SK-N-SH treated with all-trans-retinoic acid at 6 μM for 48 hours (cell line): ENCODE measurements around the gene RPUSD3.

Experiments
- ATAC-seq: fragments of 200-7000 bp; cut with Tn5 transposase; 3 replicates; pipeline ENCODE4 v1.9.1; 2020; ENCODE audit warnings: mild to moderate bottlenecking, moderate library complexity
- ARNTL ChIP-seq: fragments of 450-650 bp; formaldehyde crosslinking; IDR thresholded peaks from 2 replicates; pipeline ENCODE4 v1.5.0; 2020; ENCODE audit warnings: low read depth, mild to moderate bottlenecking, moderate library complexity, borderline replicate concordance
- CREB5 ChIP-seq: fragments of 250-450 bp; sonication (Bioruptor Pico); IDR thresholded peaks from 2 replicates; pipeline ENCODE4 v1.5.1; 2020; ENCODE audit warnings: low read depth, mild to moderate bottlenecking, moderate library complexity
- CSDC2 ChIP-seq: fragments of 250-450 bp; sonication (Bioruptor Pico); IDR thresholded peaks from 2 replicates; pipeline ENCODE4 v1.5.0; 2020; ENCODE audit warnings: mild to moderate bottlenecking, moderate library complexity
- CSRNP3 ChIP-seq: fragments of 250-450 bp; sonication (Bioruptor Pico); IDR thresholded peaks from 2 replicates; pipeline ENCODE4 v1.5.1; 2021; ENCODE audit warnings: mild to moderate bottlenecking, moderate library complexity
- ESRRG ChIP-seq: fragments of 250-450 bp; sonication (Bioruptor Pico); IDR thresholded peaks from 2 replicates; pipeline ENCODE4 v1.6.1; 2021; ENCODE audit warnings: mild to moderate bottlenecking
- GLIS3 ChIP-seq: fragments of 250-450 bp; sonication (Bioruptor Pico); IDR thresholded peaks from 2 replicates; pipeline ENCODE4 v1.5.0; 2020; ENCODE audit warnings: mild to moderate bottlenecking, moderate library complexity
- ISL1 ChIP-seq: fragments of 250-450 bp; sonication (Bioruptor Pico); IDR thresholded peaks from 2 replicates; pipeline ENCODE4 v2.1.2; 2022; ENCODE audit warnings: mild to moderate bottlenecking, moderate library complexity
- OSR1 ChIP-seq: fragments of 250-450 bp; sonication (Bioruptor Pico); IDR thresholded peaks from 2 replicates; pipeline ENCODE4 v1.8.0; 2022; ENCODE audit warnings: moderate library complexity, mild to moderate bottlenecking, inconsistent platforms
- PATZ1 ChIP-seq: fragments of 250-450 bp; sonication (Bioruptor Pico); IDR thresholded peaks from 2 replicates; pipeline ENCODE4 v1.8.0; 2020; ENCODE audit warnings: mild to moderate bottlenecking, moderate library complexity, borderline replicate concordance
- POU6F1 ChIP-seq: fragments of 250-450 bp; sonication (Bioruptor Pico); IDR thresholded peaks from 2 replicates; pipeline ENCODE4 v1.8.0; 2021; ENCODE audit warnings: low read depth, mild to moderate bottlenecking, moderate library complexity, borderline replicate concordance
- PPARA ChIP-seq: fragments of 250-450 bp; sonication (Bioruptor Pico); IDR thresholded peaks from 2 replicates; pipeline ENCODE4 v1.5.0; 2020; ENCODE audit warnings: mild to moderate bottlenecking, borderline replicate concordance
- RARB ChIP-seq: fragments of 250-450 bp; sonication (Bioruptor Pico); IDR thresholded peaks from 2 replicates; pipeline ENCODE4 v1.8.0; 2021; ENCODE audit warnings: mild to moderate bottlenecking, moderate library complexity
- SNAI2 ChIP-seq: fragments of 250-450 bp; sonication (Bioruptor Pico); IDR thresholded peaks from 2 replicates; pipeline ENCODE4 v1.5.0; 2020; ENCODE audit warnings: mild to moderate bottlenecking, moderate library complexity
- TCF4 ChIP-seq: fragments of 250-450 bp; sonication (Bioruptor Pico); IDR thresholded peaks from 2 replicates; pipeline ENCODE4 v1.8.0; 2021; ENCODE audit warnings: mild to moderate bottlenecking, moderate library complexity, borderline replicate concordance
- TOX ChIP-seq: fragments of 250-450 bp; sonication (Bioruptor Pico); IDR thresholded peaks from 2 replicates; pipeline ENCODE4 v1.8.0; 2021; ENCODE audit warnings: mild to moderate bottlenecking, moderate library complexity, borderline replicate concordance
- TSHZ2 ChIP-seq: fragments of 250-450 bp; sonication (Bioruptor Pico); IDR thresholded peaks from 2 replicates; pipeline ENCODE4 v1.5.0; 2020; ENCODE audit warnings: mild to moderate bottlenecking, moderate library complexity
- ZC3H10 ChIP-seq: fragments of 250-450 bp; sonication (Bioruptor Pico); IDR thresholded peaks from 2 replicates; pipeline ENCODE4 v1.5.1; 2021; ENCODE audit warnings: mild to moderate bottlenecking, moderate library complexity
- ZFP30 ChIP-seq: fragments of 450-650 bp; formaldehyde crosslinking; IDR thresholded peaks from 2 replicates; pipeline ENCODE4 v1.5.0; 2022; ENCODE audit warnings: mild to moderate bottlenecking, moderate library complexity
- ZNF565 ChIP-seq: fragments of 450-650 bp; formaldehyde crosslinking; conservative IDR thresholded peaks from 2 replicates; pipeline ENCODE4 v1.5.0; 2020; ENCODE audit warnings: low read depth, mild to moderate bottlenecking, moderate library complexity
- ZNF70 ChIP-seq: fragments of 450-650 bp; formaldehyde crosslinking; IDR thresholded peaks from 2 replicates; pipeline ENCODE4 v1.5.0; 2020; ENCODE audit warnings: mild to moderate bottlenecking, moderate library complexity

The RPUSD3 gene

GRCh38 chr3:9800529-9800928, 43.3 kb downstream of the RPUSD3 start:
- peak; percentile 47; the same call in 2 of the 3 replicates for ATAC-seq
- TF ChIP-seq PPARA (CRISPR knock-in tag) = no peak
- no peak for TF ChIP-seq ESRRG (CRISPR knock-in tag)
- no peak for TF ChIP-seq POU6F1 (CRISPR knock-in tag)
- TF ChIP-seq, all 23 proteins: peak for 0

GRCh38 chr3:9797196-9797945, 46.4 kb downstream of the RPUSD3 start:
- ATAC-seq = no peak
- TF ChIP-seq CREB5 (CRISPR knock-in tag) (no peak), ISL1 (CRISPR knock-in tag) (no peak), PPARA (CRISPR knock-in tag) (no peak), ZFP30 (CRISPR knock-in tag) (no peak), ZNF565 (no peak), ZNF70 (CRISPR knock-in tag) (no peak), CSDC2 (CRISPR knock-in tag) (no peak), ESRRG (CRISPR knock-in tag) (no peak), POU6F1 (CRISPR knock-in tag) (no peak), TOX (CRISPR knock-in tag) (no peak), OSR1 (CRISPR knock-in tag) (no peak), TSHZ2 (CRISPR knock-in tag) (no peak), GLIS3 (CRISPR knock-in tag) (no peak), TCF4 (no peak), ARNTL (CRISPR knock-in tag) (no peak), CSRNP3 (CRISPR knock-in tag) (no peak), ZC3H10 (CRISPR knock-in tag) (no peak)

GRCh38 chr3:9795207-9795606, 48.6 kb downstream of the RPUSD3 start:
- TF ChIP-seq ISL1 (CRISPR knock-in tag) (no peak), TOX (CRISPR knock-in tag) (no peak), PATZ1 (no peak), SNAI2 (CRISPR knock-in tag) (no peak), CSRNP3 (CRISPR knock-in tag) (no peak), OSR1 (CRISPR knock-in tag) (no peak), RARB (no peak), PPARA (CRISPR knock-in tag) (no peak), ZFP30 (CRISPR knock-in tag) (no peak)
- ATAC-seq = no peak
